ENCODE results near the gene RNASEH1.
"Not testable (repeated sequence)": the region's sequence is repeated elsewhere in the genome, so short reads cannot be mapped to it uniquely, and the experiment has no call there.

The RNASEH1 gene

DNA sequence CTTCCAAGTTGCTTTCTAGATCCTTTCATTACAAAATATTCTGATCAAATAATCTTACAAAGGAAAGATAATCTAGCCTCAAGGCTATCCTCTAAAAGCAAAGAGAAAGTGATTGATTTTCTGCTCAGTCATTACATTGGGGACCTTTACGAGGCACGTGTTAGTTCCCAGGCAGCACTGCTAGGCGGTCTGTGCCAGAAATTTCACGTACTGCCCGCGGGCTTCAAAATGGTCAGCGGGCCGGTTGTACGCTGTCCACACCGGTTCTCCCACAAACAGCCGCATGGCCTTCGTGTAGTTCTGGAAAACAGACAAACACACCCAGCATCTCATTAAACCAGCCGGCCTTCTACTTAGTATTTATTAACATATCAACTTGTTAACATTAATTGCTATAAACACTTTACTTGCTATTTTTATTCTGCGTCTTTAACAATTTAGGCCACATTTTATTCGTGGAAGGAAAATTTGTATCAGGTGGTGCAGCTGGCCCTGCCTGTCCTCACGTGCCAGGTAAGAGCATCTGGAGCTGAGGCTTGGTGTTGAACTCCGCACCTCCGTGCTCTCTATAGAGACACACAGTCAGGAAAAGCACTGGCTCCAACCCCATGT, 59.2 kb downstream of the RNASEH1 start:
- Histone ChIP-seq H3K4me3 (no peak overlapping the region), H3K27ac (no peak overlapping the region)

DNA sequence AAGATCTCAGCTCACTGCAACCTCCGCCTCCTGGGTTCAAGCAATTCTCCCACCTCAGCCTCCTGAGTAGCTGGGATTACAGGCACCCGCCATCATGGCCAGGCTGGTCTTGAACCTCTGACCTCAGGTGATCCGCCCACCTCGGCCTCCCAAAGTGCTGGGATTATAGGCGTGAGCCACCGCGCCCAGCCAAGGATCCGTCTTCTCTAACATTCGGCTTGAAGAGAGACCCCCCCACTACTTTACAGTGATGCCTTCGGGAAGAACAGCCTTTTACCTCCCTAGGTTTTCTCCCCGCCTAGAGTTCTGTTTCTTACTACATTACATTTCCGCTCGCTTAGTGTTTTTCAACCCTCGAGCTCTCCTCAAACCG, 61.4 kb downstream of the RNASEH1 start:
- H3K27ac ChIP-seq, H3K4me3 ChIP-seq: not testable (repeated sequence)
